A673 (cell line): ENCODE measurements around the gene MYEOV. TPM values are rescaled to one million over a fixed set of nuclear protein-coding genes. Genes with fewer than 3 reads are reported as not detected.

ENCODE experiments used
- BruUV-seq: library from RNA; stranded (reverse); fragments of 400-500 nt; replicated peaks from 2 replicates; lab custom pipeline; 2021; lab: Mats Ljungman, UMichigan
- CTCF ChIA-PET: fragments of 300-600 bp; sonication (Branson Sonifier 250); formaldehyde crosslinking; loops from one replicate; lab custom pipeline; 2022; ENCODE audit warnings: antibody characterized with exemption; lab: Charles Lee
- POLR2A ChIA-PET: fragments of 300-600 bp; sonication (Branson Sonifier 250); formaldehyde crosslinking; loops from one replicate; lab custom pipeline; 2022; ENCODE audit warnings: antibody characterized with exemption; ENCODE audit not compliant: low non-redundant PET; lab: Charles Lee
- DNase-seq: peaks from one replicate; pipeline ENCODE4 v3.0.0-alpha.2; 2015; ENCODE audit warnings: low spot score
- H3K27ac ChIP-seq: fragments of 200-600 bp; sonication (generic); 2 replicates; pipeline ENCODE4 v1.5.1; 2016; ENCODE audit warnings: mixed run types, low read depth, mild to moderate bottlenecking, mixed read lengths, antibody characterized with exemption, low read length; ENCODE audit not compliant: poor library complexity, severe bottlenecking
- H3K27me3 ChIP-seq: fragments of 200-600 bp; sonication (generic); replicated peaks from 2 replicates; pipeline ENCODE4 v1.6.1; 2017; ENCODE audit warnings: mixed run types, low read depth, mild to moderate bottlenecking, mixed read lengths, antibody characterized with exemption, low read length; ENCODE audit not compliant: insufficient read depth, poor library complexity
- H3K36me3 ChIP-seq: fragments of 200-600 bp; sonication (generic); 2 replicates; pipeline ENCODE4 v1.6.1; 2016; ENCODE audit warnings: mixed run types, mild to moderate bottlenecking, mixed read lengths, antibody characterized with exemption, low read length; ENCODE audit not compliant: insufficient read depth, poor library complexity, severe bottlenecking
- H3K4me1 ChIP-seq: fragments of 200-600 bp; sonication (generic); 2 replicates; pipeline ENCODE4 v1.6.1; 2017; ENCODE audit warnings: mixed run types, mild to moderate bottlenecking, mixed read lengths, antibody characterized with exemption, low read length; ENCODE audit not compliant: insufficient read depth, poor library complexity, severe bottlenecking
- H3K4me3 ChIP-seq: fragments of 200-600 bp; sonication (generic); 2 replicates; pipeline ENCODE4 v1.5.1; 2016; ENCODE audit warnings: low read depth, mixed run types, mild to moderate bottlenecking, mixed read lengths, low read length; ENCODE audit not compliant: poor library complexity, severe bottlenecking
- H3K9me3 ChIP-seq: fragments of 200-600 bp; sonication (generic); 2 replicates; pipeline ENCODE4 v1.6.1; 2016; ENCODE audit warnings: mixed run types, low read depth, mild to moderate bottlenecking, mixed read lengths, antibody characterized with exemption, low read length; ENCODE audit not compliant: poor library complexity, severe bottlenecking
- EZH2 ChIP-seq: fragments of 200-600 bp; sonication (generic); IDR thresholded peaks from 2 replicates; pipeline ENCODE4 v1.6.1; 2017; ENCODE audit warnings: borderline replicate concordance, low read depth, mild to moderate bottlenecking, mixed read lengths, antibody characterized with exemption, low read length; ENCODE audit not compliant: poor library complexity, severe bottlenecking
- intact Hi-C: fragments of 100-400 bp; cut with micrococcal nuclease; formaldehyde crosslinking; loops from one replicate; pipeline ENCODE4 v1.10.0; 2022; ENCODE audit not compliant: unreplicated experiment
- total RNA-seq: library from RNA; stranded (reverse); gene quantifications from 2 replicates; pipeline ENCODE4 v1.2.3, GENCODE V29; 2021
- TF ChIP-seq, protein P1 (sequence below): fragments of 300-800, 200-600 bp; sonication (generic); conservative IDR thresholded peaks from 2 replicates; pipeline ENCODE4 v1.5.1; 2017; ENCODE audit warnings: low read depth, mild to moderate bottlenecking, antibody characterized with exemption, low read length, moderate library complexity, mixed read lengths

The MYEOV gene
- total RNA-seq, 1 experiment from 2014 or later = 174 TPM

DNA sequence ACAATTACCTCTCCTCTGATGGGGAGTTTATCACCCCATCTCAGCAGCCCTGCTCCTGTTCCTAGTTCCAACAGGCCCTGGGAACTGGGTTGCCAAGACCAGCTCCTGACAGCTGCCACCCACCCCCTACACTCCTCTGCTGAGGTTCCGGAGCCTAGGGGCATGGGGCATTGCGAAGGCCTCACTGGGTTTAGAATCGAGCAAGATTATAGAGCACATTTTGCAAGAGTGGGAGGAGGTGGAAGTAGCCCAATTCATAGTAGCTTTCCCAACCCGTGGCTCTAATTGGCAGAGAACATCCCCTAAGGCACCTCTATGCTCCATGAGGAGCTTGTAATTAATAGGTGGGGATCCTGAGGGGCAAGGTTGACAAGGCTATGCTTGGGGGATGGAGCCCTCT is 23.0 kb downstream of the MYEOV start:
- Histone ChIP-seq H3K27ac (peak overlapping the region; percentile 86), H3K9me3 (no peaks in the 10 kb centered on the region), H3K4me3 (no peak overlapping the region), H3K27me3 (no peaks in the 10 kb centered on the region), H3K36me3 (peaks cover 65% of the 10 kb centered on the region), H3K4me1 (peaks cover 71% of the 10 kb centered on the region)
- ChIA-PET POLR2A (interaction anchor here (0.5 kb wide), 1 partner anchor 90 kb away, joined by 3 read pairs; no protein-coding TSS in a partner anchor), CTCF (no interaction called here)
- BruUV-seq = no TSS peak
- TF ChIP-seq, protein P1, sequence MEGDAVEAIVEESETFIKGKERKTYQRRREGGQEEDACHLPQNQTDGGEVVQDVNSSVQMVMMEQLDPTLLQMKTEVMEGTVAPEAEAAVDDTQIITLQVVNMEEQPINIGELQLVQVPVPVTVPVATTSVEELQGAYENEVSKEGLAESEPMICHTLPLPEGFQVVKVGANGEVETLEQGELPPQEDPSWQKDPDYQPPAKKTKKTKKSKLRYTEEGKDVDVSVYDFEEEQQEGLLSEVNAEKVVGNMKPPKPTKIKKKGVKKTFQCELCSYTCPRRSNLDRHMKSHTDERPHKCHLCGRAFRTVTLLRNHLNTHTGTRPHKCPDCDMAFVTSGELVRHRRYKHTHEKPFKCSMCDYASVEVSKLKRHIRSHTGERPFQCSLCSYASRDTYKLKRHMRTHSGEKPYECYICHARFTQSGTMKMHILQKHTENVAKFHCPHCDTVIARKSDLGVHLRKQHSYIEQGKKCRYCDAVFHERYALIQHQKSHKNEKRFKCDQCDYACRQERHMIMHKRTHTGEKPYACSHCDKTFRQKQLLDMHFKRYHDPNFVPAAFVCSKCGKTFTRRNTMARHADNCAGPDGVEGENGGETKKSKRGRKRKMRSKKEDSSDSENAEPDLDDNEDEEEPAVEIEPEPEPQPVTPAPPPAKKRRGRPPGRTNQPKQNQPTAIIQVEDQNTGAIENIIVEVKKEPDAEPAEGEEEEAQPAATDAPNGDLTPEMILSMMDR = no peak
- no peak for TF ChIP-seq EZH2
- intact Hi-C loops = no loop called here
- DNase-seq = no peak

DNA sequence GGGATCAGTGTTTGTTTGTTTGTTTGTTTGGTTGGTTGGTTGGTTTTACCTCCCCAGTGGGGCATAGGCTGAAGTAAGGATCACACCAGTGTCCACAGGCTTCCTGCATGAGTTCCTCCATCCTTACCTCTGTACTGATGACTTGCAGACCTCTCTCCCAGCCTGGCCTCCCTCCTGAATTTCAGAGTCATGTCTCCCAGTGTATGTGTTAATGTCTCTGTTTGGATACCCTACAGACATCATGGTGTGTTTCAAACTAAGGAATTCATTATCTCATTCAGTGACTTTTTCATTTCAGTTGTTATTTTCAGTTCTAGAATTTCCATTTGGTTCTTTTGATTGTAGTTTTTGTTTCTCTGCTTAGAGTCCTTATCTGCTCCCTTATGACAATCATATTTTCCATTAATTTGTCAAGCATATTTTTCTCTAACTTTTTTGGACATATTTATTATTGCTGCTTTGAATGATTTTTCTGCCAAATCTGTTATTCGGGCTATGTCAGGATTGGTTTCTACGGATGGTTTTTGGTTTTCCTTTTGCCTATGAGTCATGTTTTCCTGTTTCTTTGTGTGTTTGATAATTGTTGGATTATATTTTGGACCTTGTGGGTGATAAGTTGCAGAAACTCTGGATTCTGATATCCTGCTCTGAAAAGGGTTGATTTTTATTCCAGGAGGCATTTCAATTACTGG is 23.6 kb downstream of the MYEOV start:
- Histone ChIP-seq H3K9me3 (no peaks in the 10 kb centered on the region), H3K27me3 (no peaks in the 10 kb centered on the region), H3K4me3 (no peak overlapping the region), H3K27ac (peak overlapping the region; percentile 86), H3K36me3 (peaks cover 70% of the 10 kb centered on the region), H3K4me1 (peaks cover 67% of the 10 kb centered on the region)
- peak; percentile 72 for DNase-seq
- POLR2A ChIA-PET = no interaction called here
- intact Hi-C loops = loop anchor here (2.0 kb wide), 1 partner anchor 37 kb away; no protein-coding TSS in a partner anchor
- CTCF ChIA-PET = no interaction called here
- no TSS peak for BruUV-seq
- no peak for TF ChIP-seq EZH2
- TF ChIP-seq, protein P1 = no peak

DNA sequence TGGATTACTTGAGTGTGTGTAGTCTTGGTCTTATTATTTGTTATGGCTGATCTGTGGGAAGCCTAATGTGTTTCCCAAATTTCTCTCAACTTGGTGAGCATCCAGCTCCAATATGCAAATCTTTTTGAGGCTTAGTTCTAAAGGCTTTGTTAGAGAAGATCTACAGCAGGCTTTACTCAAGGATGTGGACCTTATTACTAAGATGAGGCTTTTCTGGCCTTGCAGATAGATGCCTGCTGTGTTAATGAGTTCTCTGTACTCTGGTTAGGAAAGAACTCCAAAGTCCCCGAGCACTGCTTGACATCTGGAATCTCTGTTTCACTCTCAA is 24.1 kb downstream of the MYEOV start:
- CTCF ChIA-PET = no interaction called here
- H3K9me3 ChIP-seq = no peaks in the 10 kb centered on the region
- TF ChIP-seq, protein P1 = no peak
- no peak for TF ChIP-seq EZH2
- H3K4me3 ChIP-seq = no peak overlapping the region
- no peaks in the 10 kb centered on the region for H3K27me3 ChIP-seq
- intact Hi-C loops = loop anchor here (2.0 kb wide), 1 partner anchor 37 kb away; no protein-coding TSS in a partner anchor
- H3K36me3 ChIP-seq = peaks cover 70% of the 10 kb centered on the region
- DNase-seq = peak; percentile 97
- no TSS peak for BruUV-seq
- POLR2A ChIA-PET = no interaction called here
- H3K4me1 ChIP-seq = peaks cover 62% of the 10 kb centered on the region
- peak overlapping the region; percentile 86 for H3K27ac ChIP-seq
